Psoas muscle (tissue), 8 donors: ENCODE measurements around the gene UNG. TPM values are rescaled to one million over a fixed set of nuclear protein-coding genes. Genes with fewer than 3 reads are reported as not detected.
A peak's percentile ranks its signal among the peaks of the same experiment; 100 is the strongest.

Experiments used
- ATAC-seq, 4 donors: fragments of 200-7000 bp; cut with Tn5 transposase; one replicate each; pipeline ENCODE4 v1.9.1; 2020; ENCODE audit warnings: moderate library complexity in 3 of 4, mild to moderate bottlenecking in 2 of 4
- DNase-seq, 2 donors: peaks; one replicate each; pipeline ENCODE4 v3.0.0-alpha.2; 2020
- H3K27ac ChIP-seq: fragments of 200-600 bp; one replicate; pipeline ENCODE4 v1.8.0; 2022
- H3K27me3 ChIP-seq, 3 donors: fragments of 200-600 bp in 1 of 3; one replicate each; pipeline versions ENCODE4 v1.6.1 to v1.8.0; 2013 to 2022; ENCODE audit warnings: low read length in 2 of 3, mild to moderate bottlenecking in 2 of 3, moderate library complexity in 1 of 3; ENCODE audit not compliant: insufficient read depth in 3 of 3
- H3K36me3 ChIP-seq, 2 donors: fragments of 200-600 bp in 1 of 2; one replicate each; pipeline versions ENCODE4 v1.6.1 to v1.8.0; 2013 to 2022; ENCODE audit warnings: low read depth in 1 of 2, mild to moderate bottlenecking in 1 of 2, moderate library complexity in 1 of 2; ENCODE audit not compliant: insufficient read depth in 1 of 2
- H3K4me1 ChIP-seq: fragments of 200-600 bp; one replicate; pipeline ENCODE4 v1.8.0; 2022
- H3K4me3 ChIP-seq: fragments of 200-600 bp; one replicate; pipeline ENCODE4 v1.8.0; 2022; ENCODE audit warnings: mild to moderate bottlenecking
- H3K9me3 ChIP-seq: fragments of 200-600 bp; one replicate; pipeline ENCODE4 v1.8.0; 2022
- WGBS, 3 donors: extraction: QIAGEN DNeasy Blood & Tissue Kit; methylation state at CpG; one replicate each; pipeline versions ENCODE4 v1.1.6 to v1.1.7; 2013; 5-methylcytosine and 5-hydroxymethylcytosine counted together
- intact Hi-C, 2 donors: fragments of 100-400 bp; cut with DNase I; formaldehyde crosslinking; loops; one replicate each; pipeline versions ENCODE4 v1.11.0 to v1.14.2; 2022
- polyA plus RNA-seq, 3 donors: library from polyadenylated mRNA; stranded (reverse); fragments of 200-250 nt; gene quantifications; one replicate each; pipeline ENCODE4 v1.2.3, GENCODE V29; 2013
- total RNA-seq, 4 donors: library from RNA; stranded (reverse); fragmentation: NEBNext Ultra II Directional in 2 of 4; extraction: Animal tissue kit (Norgen Biotek cat#: 25700) in 2 of 4; gene quantifications; one replicate each; pipeline versions ENCODE4 v1.2.1 to v1.2.4, GENCODE V29; 2021 to 2023
- TF ChIP-seq, protein P1 (sequence below): fragments of 200-600 bp; IDR thresholded peaks from one replicate; pipeline ENCODE4 v1.8.0; 2022; ENCODE audit warnings: antibody characterized with exemption
- donor health status: healthy with polysubstance abuse.
- donor health status: DM: no; HTN: no; CAD: no; lungs with moderate emphysema.
- donor health status: Bipolar disorder and iron deficiency.
- donor health status: healthy.
- donor health status: DM: yes; HTN: yes; CAD: no.
- donor health status: DM: no; HTN: no; CAD: no.
- donor health status: DM: no; HTN: no; CAD: no.
- donor health status: DM: yes; HTN: yes; CAD: no.

Gene UNG
- total and polyA plus RNA-seq, 7 donors: 34.3 to 93.1 (median 41.7) TPM

DNA sequence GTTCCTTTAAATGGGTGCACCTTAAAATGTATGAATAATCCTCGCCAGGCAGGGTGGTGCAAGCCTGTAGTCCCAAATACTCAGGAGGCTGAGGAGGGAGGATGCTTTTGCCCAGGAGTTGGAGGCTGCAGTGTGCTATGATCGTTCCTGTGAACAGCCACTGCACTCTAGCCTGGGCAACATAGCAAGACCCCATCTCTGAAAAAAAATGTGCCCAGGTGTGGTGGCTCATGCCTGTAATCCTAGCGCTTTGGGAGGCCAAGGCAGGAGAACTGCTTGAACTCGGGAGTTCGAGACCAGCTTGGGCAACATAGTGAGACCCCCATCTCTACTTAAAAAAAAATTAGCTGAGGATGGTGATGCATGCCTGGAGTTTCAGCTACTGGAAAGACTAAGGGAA, 58.6 kb downstream of the UNG start:
- Histone ChIP-seq H3K9me3 (no peaks in the 10 kb centered on the region), H3K27ac (no peak overlapping the region), H3K4me3 (no peak overlapping the region), H3K27me3 (no peaks in the 10 kb centered on the region), H3K4me1 (peaks cover 66% of the 10 kb centered on the region), H3K36me3 (no peaks in the 10 kb centered on the region)
- TF ChIP-seq, protein P1, sequence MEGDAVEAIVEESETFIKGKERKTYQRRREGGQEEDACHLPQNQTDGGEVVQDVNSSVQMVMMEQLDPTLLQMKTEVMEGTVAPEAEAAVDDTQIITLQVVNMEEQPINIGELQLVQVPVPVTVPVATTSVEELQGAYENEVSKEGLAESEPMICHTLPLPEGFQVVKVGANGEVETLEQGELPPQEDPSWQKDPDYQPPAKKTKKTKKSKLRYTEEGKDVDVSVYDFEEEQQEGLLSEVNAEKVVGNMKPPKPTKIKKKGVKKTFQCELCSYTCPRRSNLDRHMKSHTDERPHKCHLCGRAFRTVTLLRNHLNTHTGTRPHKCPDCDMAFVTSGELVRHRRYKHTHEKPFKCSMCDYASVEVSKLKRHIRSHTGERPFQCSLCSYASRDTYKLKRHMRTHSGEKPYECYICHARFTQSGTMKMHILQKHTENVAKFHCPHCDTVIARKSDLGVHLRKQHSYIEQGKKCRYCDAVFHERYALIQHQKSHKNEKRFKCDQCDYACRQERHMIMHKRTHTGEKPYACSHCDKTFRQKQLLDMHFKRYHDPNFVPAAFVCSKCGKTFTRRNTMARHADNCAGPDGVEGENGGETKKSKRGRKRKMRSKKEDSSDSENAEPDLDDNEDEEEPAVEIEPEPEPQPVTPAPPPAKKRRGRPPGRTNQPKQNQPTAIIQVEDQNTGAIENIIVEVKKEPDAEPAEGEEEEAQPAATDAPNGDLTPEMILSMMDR: no peak
- ATAC-seq (no peak), DNase-seq (no peak)
- intact Hi-C loops: loop anchor here in 1 of 2 donors (5.0 kb wide), 1 partner anchor 44 kb away; no protein-coding TSS in a partner anchor
- WGBS, 3 donors: 90 to 97% (median 95%) methylated on average over 5 of the region's 5 CpGs

DNA sequence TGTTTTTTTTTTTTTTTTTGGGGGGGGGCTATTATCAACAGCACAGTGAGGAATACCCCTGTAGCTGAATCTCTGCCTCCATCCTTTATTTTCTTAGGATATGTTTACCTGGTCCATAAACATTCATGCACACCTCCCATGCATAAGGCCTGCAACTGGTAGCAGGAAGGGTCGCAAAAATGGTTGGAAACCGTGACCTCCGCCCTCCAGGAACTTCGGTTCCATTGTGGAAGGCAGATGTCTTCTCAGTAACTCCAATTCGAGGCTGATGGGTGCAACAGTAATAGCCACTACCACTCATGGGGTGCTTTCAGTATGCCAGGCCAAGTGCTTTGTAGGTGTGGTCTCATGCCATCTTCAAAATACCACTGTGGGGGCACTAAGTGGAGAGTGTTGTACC, 59.2 kb downstream of the UNG start:
- no peak overlapping the region for H3K27ac ChIP-seq
- TF ChIP-seq, protein P1: no peak
- intact Hi-C loops: loop anchor here in 1 of 2 donors (5.0 kb wide), 1 partner anchor 44 kb away; no protein-coding TSS in a partner anchor
- ATAC-seq: no peak
- no peak overlapping the region for H3K4me3 ChIP-seq
- no peak for DNase-seq
- peaks cover 67% of the 10 kb centered on the region for H3K4me1 ChIP-seq
- H3K27me3 ChIP-seq: no peaks in the 10 kb centered on the region
- H3K36me3 ChIP-seq: no peaks in the 10 kb centered on the region
- no peaks in the 10 kb centered on the region for H3K9me3 ChIP-seq
- WGBS, 3 donors: 91 to 93% (median 91%) methylated on average over 5 of the region's 5 CpGs

DNA sequence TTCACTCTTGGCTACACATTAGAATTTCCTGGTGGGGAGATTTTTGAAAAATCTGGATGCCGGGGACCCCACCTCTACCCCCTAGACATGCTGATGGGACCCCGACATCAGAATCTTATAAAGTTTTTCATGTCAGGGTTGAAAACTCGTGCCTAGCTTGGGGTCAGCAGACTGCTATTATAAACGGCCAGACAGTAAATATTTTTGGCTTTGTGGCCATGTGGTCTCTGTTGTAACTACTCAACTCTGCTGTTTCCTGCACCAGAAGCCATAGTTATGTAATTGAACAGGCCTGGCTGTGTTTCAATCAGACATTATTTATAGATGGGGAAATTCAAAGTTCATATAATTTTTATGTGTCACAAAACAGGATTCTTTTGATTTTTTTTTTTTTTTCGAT, 60.6 kb downstream of the UNG start:
- intact Hi-C loops: loop anchor here in 1 of 2 donors (5.0 kb wide), 1 partner anchor 46 kb away; no protein-coding TSS in a partner anchor
- ATAC-seq: no peak
- Histone ChIP-seq H3K9me3 (no peaks in the 10 kb centered on the region), H3K27me3 (no peaks in the 10 kb centered on the region), H3K27ac (peak overlapping the region; percentile 7), H3K36me3 (peaks cover 0 to 5% of the 10 kb centered on the region in 2 donors), H3K4me3 (no peak overlapping the region), H3K4me1 (peaks cover 68% of the 10 kb centered on the region)
- DNase-seq: no peak
- TF ChIP-seq, protein P1: no peak
- 40 to 49% (median 47%) methylated on average over 5 of the region's 5 CpGs for WGBS, 3 donors

DNA sequence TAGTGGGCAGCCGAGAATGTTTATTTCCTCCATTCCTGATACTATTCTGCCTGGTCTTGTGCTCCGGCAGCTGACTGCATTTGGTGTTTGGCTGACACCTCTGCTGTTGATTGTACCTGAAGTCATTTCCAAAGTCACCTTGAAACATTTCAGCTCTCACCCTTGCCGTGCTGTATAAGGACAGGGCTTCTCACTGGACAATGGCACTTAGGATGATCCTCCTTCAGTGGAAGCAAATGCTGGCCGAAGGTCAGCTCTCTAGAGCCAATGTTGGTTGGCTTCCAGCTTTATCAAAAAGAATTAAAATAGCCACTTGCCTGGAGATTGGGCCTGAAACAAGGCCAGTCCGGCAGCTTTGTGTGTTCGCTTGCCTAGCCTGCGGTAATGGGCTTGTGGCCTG, 63.0 kb downstream of the UNG start:
- peaks cover 54% of the 10 kb centered on the region for H3K4me1 ChIP-seq
- no peak for DNase-seq
- H3K27me3 ChIP-seq: no peaks in the 10 kb centered on the region
- ATAC-seq: peak; percentile 22 to 39 (median 29)
- no peak overlapping the region for H3K4me3 ChIP-seq
- TF ChIP-seq, protein P1: no peak
- intact Hi-C loops: no loop called here
- 31 to 56% (median 32%) methylated on average over 7 of the region's 7 CpGs for WGBS, 3 donors
- H3K9me3 ChIP-seq: no peaks in the 10 kb centered on the region
- peaks cover 2 to 28% of the 10 kb centered on the region in 2 donors for H3K36me3 ChIP-seq
- H3K27ac ChIP-seq: peak overlapping the region; percentile 67

Other genes with a start within 250 kb of the UNG start
- 10 to 100 TPM; 24.9 to 68.6 (median 55.9) TPM for gene SSH1, start 240.0 kb upstream of the UNG start, total RNA-seq
- gene SSH1, start 240.0 kb upstream of the UNG start, polyA plus RNA-seq: 10 to 100 TPM; 10.0 to 39.8 (median 10.9) TPM
- not detected for gene DAO, start 217.5 kb upstream of the UNG start, total RNA-seq
- not detected for gene DAO, start 217.5 kb upstream of the UNG start, polyA plus RNA-seq
- gene SVOP, start 76.5 kb upstream of the UNG start, total RNA-seq: under 1 TPM in 3 of 4 donors, not detected in 1; 0.07 to 0.45 (median 0.12) TPM
- gene SVOP, start 76.5 kb upstream of the UNG start, polyA plus RNA-seq: under 1 TPM in 2 of 3 donors, not detected in 1; 0.04 to 0.08 TPM
- gene USP30, start 45.0 kb upstream of the UNG start, total RNA-seq: 10 to 100 TPM in 3 of 4 donors, 1 to 10 TPM in 1; 9.5 to 14.6 (median 11.5) TPM
- gene USP30, start 45.0 kb upstream of the UNG start, polyA plus RNA-seq: 10 to 100 TPM in 1 of 3 donors, 1 to 10 TPM in 2; 4.7 to 12.0 (median 6.9) TPM
- gene ALKBH2, start 4.1 kb upstream of the UNG start, total RNA-seq: 10 to 100 TPM in 3 of 4 donors, 1 to 10 TPM in 1; 7.3 to 25.3 (median 17.7) TPM
- gene ALKBH2, start 4.1 kb upstream of the UNG start, polyA plus RNA-seq: 10 to 100 TPM; 28.0 to 50.4 (median 28.5) TPM
- 100 to 1,000 TPM; 113 to 503 (median 331) TPM for gene ACACB, start 19.0 kb downstream of the UNG start, total RNA-seq
- gene ACACB, start 19.0 kb downstream of the UNG start, polyA plus RNA-seq: 100 to 1,000 TPM in 2 of 3 donors, 10 to 100 TPM in 1; 27.0 to 275 (median 136) TPM
- not detected for gene FOXN4, start 211.7 kb downstream of the UNG start, total RNA-seq
- gene FOXN4, start 211.7 kb downstream of the UNG start, polyA plus RNA-seq: under 1 TPM in 2 of 3 donors, not detected in 1; 0.01 to 0.03 TPM